GM12872 (cell line): ENCODE measurements around the gene RIN2.

Source experiments
- CTCF ChIP-seq: IDR thresholded peaks from 3 replicates; pipeline ENCODE4 v1.5.1; 2011; ENCODE audit warnings: low read depth, mild to moderate bottlenecking, low read length, moderate library complexity; ENCODE audit not compliant: insufficient read depth

The RIN2 gene

GRCh38 chr20:19758501-19759331 lies 658 bp downstream of the RIN2 start:
- no peak for TF ChIP-seq CTCF

GRCh38 chr20:19760371-19760721 lies 2.3 kb downstream of the RIN2 start:
- no peak for TF ChIP-seq CTCF

GRCh38 chr20:19761326-19761725 lies 3.3 kb downstream of the RIN2 start:
- TF ChIP-seq CTCF: no peak

GRCh38 chr20:19761841-19762240 lies 3.8 kb downstream of the RIN2 start:
- TF ChIP-seq CTCF: no peak

GRCh38 chr20:19764207-19764606 lies 6.1 kb downstream of the RIN2 start:
- no peak for TF ChIP-seq CTCF

- no peak for TF ChIP-seq CTCF
These were observed 7.2 kb downstream of the RIN2 start for GRCh38 chr20:19765266-19765665.

GRCh38 chr20:19765913-19766312 lies 7.9 kb downstream of the RIN2 start:
- TF ChIP-seq CTCF: no peak
